ENCODE results near the gene CEACAM7.
A peak's percentile ranks its signal among the peaks of the same experiment; 100 is the strongest.
"Not testable (repeated sequence)": the region's sequence is repeated elsewhere in the genome, so short reads cannot be mapped to it uniquely, and the experiment has no call there.

CEACAM7 gene

DNA sequence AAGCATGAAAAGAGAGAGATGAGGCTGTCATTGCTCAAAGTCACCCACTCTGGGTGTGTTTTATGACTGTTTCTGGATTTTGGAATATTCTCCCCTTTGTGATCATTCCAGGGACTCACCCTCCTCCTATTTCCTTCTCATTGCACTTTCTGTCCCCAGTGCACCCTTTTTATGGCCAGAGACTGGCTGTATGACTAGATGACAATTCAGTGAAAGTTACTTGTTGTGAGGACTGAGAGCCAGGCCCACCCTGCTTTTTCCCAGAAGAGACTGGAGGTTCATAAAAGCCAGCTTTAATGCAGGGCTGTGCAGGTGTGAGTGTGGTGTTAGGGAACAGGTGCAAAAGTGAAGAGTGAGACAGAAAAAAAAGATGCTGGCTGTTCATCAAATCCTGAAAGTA, 17.3 kb downstream of the CEACAM7 start:
- DNase-seq = no peak
- in situ Hi-C loops (cut with MboI; ENCODE audit: low pct_unique_long_range_greater_than_20kb, low sequenced_read_pairs) = no loop called here

DNA sequence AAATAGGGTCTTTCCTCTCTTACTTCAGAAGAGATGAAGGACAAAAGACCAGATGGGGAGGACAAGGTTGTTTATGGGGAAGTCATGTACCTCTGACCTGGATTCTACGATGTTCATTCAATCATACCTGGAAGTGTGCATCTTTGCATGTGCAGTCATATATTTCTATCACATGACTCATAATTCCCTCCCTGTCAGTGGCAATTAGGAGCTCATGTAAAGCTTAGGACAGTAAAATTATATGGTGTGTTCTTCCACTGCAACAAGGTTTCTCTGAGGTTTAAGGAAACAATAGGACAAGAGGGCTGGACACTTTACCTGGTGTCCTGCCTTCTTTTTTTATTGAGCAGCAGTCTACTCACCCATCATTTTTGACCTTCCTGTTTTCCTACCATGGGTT, 19.8 kb downstream of the CEACAM7 start:
- DNase-seq = no peak
- in situ Hi-C loops (cut with MboI; ENCODE audit: low pct_unique_long_range_greater_than_20kb, low sequenced_read_pairs) = no loop called here

DNA sequence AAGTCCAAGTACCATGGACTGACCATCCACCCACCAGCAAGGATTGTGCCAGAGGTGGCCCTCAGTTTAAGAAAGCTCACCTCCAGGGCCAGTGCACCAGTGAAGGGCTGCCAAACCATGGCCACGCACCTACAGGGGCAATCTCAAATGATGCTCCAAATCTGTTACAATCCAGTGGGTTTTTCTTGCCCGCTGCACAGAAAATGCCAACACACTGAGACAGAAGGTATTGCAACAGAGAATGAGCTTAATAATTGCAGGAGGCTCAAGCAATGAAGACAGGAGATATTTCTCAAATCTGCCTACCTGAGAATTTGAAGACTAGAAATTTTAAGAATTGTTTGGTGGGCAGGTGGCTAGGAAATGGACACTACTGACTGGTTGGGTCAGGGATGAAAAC, 22.0 kb downstream of the CEACAM7 start:
- DNase-seq = no peak
- in situ Hi-C loops (cut with MboI; ENCODE audit: low pct_unique_long_range_greater_than_20kb, low sequenced_read_pairs) = no loop called here

DNA sequence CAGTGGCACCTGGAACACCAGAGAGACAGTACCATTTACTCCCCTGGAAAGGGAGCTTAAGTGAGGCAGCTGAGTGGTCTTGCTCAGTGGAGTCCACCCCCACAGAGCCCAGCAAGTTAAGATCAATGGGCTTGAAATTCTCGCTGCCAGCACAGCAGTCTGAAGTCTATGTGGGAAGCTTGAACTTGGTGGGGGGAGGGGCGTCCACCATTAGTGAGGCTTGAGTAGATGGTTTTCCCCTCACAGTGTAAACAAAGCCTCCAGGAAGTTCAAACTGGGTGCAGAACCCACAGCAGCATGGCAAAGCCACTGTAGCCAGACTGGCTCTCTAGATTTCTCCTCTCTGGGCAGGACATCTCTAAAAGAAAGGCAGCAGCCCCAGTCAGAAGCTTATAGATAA, 30.9 kb downstream of the CEACAM7 start:
- in situ Hi-C loops (cut with MboI; ENCODE audit: low pct_unique_long_range_greater_than_20kb, low sequenced_read_pairs) = no loop called here

DNA sequence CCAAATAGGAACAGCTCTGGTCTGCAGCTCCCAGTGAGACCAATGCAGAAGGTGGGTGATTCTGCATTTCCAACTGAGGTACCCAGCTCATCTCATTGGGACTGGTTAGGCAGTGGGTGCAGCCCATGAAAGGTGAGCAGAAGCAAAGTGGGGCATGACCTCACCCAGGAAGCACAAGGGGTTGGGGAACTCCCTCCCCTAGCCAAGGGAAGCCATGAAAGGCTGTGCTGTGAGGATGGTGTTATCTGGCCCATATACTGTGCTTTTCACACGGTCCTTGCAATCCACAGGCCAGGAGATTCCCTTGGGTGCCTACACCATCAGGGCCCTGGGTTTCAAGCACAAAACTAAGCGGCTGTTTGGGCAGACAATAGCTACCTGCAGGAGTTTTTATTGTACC, 31.3 kb downstream of the CEACAM7 start:
- DNase-seq; in situ Hi-C loops (cut with MboI; ENCODE audit: low pct_unique_long_range_greater_than_20kb, low sequenced_read_pairs): not testable (repeated sequence)

More for the DNA sequence above, 30.9 kb downstream of the CEACAM7 start:
- no peak for DNase-seq

DNA sequence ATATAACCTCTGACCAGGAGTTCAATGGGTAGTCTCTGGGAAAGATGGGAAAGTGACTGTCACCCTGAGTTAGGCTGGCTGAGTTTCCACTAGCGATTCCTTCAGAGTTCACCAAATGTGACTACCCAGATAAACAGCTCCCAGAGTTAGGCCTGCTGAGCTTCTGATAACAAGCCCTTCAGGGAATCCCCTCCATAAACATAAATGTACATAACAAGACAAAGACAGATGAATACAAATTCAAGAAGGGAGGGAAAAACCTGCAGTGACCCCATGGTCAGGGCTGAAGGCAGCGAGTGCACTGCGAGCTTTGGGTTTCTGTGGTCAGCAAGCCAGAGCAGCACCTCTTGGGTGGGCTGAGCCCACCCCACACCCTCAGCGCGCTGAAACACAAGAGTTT, 35.8 kb downstream of the CEACAM7 start:
- no peak for DNase-seq
- in situ Hi-C loops (cut with MboI; ENCODE audit: low pct_unique_long_range_greater_than_20kb, low sequenced_read_pairs) = no loop called here

DNA sequence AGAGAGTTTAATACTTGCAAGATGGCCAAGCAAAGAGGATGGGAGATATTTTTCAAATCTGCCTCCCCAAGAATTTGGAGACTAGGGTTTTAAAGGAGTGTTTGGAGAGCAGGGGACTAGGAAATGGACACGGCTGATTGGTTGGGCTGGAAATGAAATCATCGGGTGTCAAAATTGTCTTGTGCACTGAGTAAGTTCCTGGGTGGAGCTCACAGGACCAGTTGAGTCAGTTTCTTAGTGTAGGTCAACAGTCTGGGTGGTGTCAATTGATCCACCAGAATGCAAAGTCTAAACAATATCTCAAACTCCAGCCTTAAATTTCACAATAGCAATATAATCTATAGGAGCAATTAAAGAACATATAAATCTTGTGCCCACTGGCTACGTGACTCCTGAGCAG, 38.2 kb downstream of the CEACAM7 start:
- no peak for DNase-seq
- in situ Hi-C loops (cut with MboI; ENCODE audit: low pct_unique_long_range_greater_than_20kb, low sequenced_read_pairs) = no loop called here

DNA sequence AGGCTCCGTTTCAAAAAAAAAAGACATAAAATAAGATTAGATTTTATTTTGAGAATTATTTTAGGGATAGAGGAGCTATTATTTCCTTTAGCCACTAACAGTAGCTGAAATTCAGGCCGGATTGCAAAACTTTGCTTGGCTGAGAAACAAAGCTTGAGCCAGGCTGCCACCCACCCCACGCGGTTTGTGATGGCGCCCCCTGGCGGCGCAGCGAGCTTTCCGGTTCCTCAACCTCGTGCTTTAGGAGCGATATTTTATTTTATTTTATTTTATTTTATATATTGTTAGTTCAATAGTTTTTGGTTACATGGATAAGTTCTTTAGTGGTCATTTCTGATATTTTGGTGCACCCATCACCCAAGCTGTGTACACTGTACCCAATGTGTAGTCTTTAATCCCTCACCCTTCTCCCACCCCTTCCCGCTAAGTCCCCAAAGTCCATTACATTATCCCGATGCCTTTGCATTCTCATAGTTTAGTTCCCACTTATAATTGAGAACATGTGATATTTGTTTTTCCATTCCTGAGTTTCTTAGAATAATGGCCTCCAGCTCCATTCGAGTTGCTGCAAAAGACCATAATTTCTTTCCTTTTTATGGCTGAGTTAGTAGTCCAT, 41.4 kb downstream of the CEACAM7 start:
- in situ Hi-C loops (cut with MboI; ENCODE audit: low pct_unique_long_range_greater_than_20kb, low sequenced_read_pairs) = no loop called here
- no peak for DNase-seq

DNA sequence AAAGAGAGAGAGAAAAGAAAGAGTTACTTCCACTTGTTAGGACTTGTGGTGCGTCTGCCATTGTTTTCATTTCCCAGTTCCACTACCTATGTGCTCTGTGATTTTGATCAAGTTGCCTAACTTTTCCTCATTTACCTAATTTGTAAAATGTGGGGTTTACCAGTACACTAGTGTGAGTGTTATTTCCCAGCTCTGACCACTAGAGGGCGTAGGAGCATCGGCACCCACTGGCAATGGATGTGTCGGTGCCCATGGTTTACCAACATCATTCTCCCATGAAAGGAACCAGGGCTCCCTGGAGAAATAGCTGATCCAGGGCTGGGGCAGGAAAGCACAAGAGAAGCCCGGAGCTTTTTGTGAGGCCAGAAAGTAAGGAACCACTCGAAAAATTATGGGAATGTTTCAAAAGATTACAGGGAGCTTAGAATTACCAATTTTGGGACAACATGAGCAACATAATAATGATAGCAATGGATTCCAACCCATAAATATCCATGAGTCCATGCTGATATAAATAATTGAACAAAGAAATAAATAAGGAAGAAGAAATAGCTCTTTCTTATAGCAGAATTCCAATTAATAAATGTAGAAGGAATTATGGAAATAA, 46.1 kb downstream of the CEACAM7 start:
- DNase-seq = peak; percentile 56
- in situ Hi-C loops (cut with MboI; ENCODE audit: low pct_unique_long_range_greater_than_20kb, low sequenced_read_pairs) = no loop called here

DNA sequence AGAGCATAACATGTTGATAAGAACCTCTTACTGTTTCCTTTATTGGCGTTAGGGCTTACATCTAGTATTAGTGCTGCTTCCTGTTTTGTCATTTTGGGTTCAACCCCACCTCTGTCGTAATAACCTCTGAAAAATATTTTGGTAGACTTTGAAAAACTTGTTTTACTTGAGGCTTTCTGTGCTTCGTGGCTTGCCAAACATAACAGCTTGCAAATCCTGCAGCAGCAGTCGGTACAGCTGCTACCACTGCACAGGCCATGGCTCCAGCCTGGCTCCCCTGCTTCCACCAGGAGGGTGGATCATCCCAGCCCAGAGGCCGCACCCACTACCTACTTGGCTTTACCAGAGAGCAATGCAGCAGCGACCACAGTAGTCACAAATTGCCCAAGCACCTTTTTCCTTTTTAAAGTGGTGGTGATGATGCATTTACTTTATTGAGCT, 49.4 kb downstream of the CEACAM7 start:
- no peak for DNase-seq
- in situ Hi-C loops (cut with MboI; ENCODE audit: low pct_unique_long_range_greater_than_20kb, low sequenced_read_pairs) = no loop called here

DNA sequence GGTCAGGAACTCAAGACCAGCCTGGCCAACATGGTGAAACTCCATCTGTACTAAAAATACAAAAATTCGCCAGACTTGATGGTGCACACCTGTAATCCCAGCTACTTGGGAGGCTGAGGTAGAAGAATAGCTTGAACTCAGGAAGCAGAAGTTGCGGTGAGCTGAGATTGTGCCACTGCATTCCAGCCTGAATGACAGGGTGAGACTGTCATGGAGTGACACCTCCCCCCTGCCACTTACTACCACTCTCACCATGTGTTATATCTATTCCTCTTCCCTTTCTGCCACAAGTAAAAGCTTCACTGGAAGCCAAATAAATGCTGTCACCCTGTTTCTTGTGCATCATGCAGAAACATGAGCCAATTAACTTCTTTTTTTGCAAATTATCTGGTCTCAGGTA, 50.6 kb downstream of the CEACAM7 start:
- peak; percentile 68 for DNase-seq
- in situ Hi-C loops (cut with MboI; ENCODE audit: low pct_unique_long_range_greater_than_20kb, low sequenced_read_pairs) = no loop called here

DNA sequence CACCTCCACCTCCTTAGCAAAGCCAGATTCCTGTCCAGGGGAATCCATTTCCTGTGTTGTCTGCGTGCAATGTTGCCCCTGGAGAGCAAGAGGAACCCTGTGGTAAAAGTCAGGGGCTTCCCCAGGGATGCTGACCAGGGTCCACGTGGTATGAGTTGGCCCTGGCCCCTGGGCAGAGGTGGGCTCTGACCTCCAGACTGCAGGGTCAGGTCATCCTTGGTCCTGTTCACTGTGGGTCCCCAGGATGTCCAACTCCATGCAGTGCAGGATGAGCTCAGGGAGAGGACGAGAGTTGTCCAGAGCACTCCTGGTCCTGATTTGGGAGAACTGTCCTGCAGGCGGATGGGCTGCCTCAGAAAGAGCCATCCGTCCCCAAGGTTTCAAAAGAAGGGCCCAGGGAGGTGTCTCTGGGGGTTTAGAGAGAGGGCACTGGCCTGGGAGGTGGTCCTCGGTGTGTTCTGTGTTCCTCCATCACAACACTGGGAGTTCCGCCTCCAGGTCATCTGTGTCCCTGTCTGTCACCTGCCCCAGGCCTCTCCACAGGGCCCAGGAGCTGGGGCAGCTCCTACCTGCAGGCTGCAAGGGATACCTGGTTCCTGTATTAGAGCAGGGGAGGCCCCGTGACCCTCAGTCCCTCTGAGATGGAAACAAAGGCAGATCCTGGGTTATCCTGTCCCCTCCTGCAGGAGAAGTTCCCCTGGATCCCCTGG, 59.9 kb downstream of the CEACAM7 start:
- in situ Hi-C loops (cut with MboI; ENCODE audit: low pct_unique_long_range_greater_than_20kb, low sequenced_read_pairs) = no loop called here
- no peak for DNase-seq

DNA sequence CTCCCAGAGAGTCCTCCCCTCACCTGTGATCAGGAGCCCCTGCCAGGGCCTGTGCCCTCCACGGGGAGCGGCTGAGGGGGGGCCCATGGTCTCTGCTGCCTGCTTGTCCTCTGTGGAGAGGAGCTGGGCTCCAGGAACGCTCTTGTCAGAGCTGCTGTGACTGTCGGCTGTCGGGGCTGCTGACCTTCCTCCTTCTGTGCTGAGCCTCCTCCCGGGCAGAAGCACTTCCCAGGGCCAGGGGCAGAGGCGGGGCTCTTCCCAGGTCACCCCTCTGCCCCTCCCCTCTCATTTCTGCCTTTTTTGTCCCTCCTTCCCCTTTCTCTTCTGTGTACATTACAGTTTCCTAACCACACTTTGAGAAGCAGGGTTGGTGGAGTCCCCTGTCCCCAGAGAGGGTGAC, 61.2 kb downstream of the CEACAM7 start, which contains the start of gene CEACAM4:
Gene CEACAM4, minus strand, starts transcription at position 198 of the 400 bp plus-strand sequence. Its CDS starts 111 bp downstream, at position 87.
- in situ Hi-C loops (cut with MboI; ENCODE audit: low pct_unique_long_range_greater_than_20kb, low sequenced_read_pairs) = no loop called here
- DNase-seq = peak; percentile 48

DNA sequence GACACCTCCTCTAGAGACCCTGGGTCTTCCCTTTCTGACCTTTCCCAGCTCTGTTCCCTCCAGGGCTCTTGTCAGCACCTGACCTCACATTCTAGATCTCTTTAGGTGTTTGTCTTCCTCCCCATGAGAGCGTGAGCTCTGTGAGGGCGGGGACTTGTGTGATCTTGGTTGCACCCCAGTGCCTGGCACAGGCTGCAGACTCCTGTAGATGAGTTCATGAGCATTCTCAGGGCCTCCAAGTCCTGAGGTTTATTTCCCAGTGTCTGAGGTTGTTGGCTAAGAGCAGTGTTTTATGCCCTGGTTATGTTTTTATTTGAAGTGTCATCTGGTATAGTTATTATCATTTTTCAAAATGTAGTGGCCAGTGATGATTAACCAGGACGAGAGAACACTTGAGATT, 61.8 kb downstream of the CEACAM7 start:
- in situ Hi-C loops (cut with MboI; ENCODE audit: low pct_unique_long_range_greater_than_20kb, low sequenced_read_pairs) = no loop called here
- no peak for DNase-seq

DNA sequence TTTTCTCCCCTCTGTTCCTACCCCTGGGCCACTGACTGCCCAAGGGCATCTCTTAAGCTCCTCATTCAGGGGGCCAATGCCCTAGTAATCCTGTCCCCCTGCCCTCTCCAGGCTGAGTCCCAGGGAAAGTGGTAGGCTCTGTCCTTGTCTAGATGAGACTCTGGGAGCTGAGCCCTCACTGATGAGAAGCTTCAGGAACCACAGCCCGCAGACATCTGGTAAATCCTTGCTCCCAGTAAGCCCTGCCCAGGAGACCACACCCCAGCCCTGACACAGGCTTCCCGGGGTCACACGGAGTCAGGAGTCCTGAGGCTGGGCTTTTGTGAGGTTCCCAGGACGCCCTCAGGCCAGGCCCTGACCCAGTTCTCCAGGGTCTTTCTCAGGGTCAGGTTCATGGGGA, 63.1 kb downstream of the CEACAM7 start:
- in situ Hi-C loops (cut with MboI; ENCODE audit: low pct_unique_long_range_greater_than_20kb, low sequenced_read_pairs) = no loop called here
- DNase-seq = no peak

DNA sequence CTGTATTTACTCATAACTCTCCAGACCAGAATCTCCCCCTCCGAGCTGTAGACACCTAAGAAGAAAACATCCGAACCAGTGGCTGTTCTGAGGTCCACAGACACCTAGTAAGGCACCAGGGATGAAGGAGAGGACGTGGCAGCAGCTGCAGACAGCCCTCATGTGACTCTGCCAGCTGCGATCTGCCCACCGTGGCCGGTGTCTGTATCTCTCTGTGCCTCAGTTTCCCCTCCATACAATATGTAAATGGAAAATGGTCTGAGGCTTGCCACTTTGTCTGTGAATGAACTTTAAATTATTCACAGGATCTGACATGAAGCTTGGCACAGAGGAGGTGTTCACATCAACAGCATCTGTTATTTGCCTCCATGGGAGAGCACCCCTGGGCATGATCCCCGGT, 63.6 kb downstream of the CEACAM7 start:
- in situ Hi-C loops (cut with MboI; ENCODE audit: low pct_unique_long_range_greater_than_20kb, low sequenced_read_pairs) = no loop called here

DNA sequence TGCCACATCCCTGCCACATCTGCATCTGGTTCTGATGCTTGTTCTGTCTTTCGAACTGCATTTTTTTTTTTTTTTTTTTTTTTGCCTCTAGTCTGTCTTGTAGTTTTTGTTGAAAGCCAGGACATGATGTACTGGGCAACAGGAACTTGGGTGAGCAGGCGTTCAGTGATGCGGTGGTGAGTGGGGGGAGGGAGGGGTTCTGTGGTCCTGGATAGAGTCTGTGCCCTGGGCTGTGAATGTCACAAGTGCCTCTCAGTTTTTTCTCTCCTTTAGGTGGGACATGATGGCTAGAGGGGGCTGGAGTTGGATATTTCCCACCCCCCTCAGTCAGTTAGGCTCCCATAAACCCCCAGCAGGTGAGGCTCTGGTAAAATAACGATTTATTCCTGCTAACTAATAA, 64.7 kb downstream of the CEACAM7 start:
- in situ Hi-C loops (cut with MboI; ENCODE audit: low pct_unique_long_range_greater_than_20kb, low sequenced_read_pairs) = no loop called here
- no peak for DNase-seq

More for the DNA sequence above, 63.6 kb downstream of the CEACAM7 start:
- no peak for DNase-seq
